Fibroblast of peridontal ligament (primary cell): ENCODE measurements around the gene ANP32E.
"Not testable (repeated sequence)": the region's sequence is repeated elsewhere in the genome, so short reads cannot be mapped to it uniquely, and the experiment has no call there.

Source experiments
- DNase-seq: peaks from one replicate; pipeline ENCODE4 v3.0.0-alpha.2; 2010; ENCODE audit errors: extremely low read depth

Gene ANP32E

DNA sequence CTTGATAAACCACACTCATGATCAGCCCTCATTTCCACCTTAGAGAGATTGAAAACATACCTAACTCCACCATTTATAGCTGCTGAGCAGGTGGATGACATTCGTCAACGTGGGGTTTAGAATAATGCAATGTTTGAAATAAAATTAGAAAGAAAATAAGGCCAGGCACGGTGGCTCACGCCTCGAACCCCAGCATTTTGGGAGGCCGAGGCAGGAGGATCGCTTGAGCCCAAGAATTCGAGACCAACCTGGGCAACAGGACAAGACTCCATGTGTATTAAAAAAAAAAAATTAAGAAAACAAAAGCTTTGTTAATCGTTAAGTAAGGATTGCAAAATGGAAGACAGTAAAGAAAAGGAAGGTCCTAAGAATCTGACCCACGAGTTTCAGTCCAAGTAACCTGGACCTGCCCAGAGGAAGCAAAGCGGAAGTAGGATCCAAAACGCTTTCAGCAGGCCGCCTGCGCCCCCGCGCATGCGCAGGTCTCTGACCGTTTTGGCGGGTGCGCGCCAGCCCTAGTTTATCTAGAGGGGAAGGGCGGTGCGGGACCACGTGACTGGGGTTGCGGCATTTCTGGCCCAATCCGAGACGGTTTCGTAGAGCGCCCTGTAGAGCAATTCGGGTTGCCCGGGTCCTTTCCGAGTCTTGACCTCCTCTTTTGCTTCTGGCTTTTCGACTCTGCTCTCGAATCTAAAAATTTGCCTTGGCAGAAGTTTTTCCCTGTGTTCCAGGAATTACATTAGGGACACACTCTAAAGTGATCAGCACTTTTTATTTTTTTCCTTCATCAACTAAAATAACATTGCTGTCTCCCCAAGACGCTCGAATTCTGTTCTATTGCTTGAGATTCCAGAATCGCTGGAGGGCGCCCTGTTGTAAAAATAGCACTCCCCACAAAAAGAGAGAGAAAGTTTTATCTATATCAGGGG is 22.5 kb downstream of the ANP32E start:
- peak; percentile 95 for DNase-seq

DNA sequence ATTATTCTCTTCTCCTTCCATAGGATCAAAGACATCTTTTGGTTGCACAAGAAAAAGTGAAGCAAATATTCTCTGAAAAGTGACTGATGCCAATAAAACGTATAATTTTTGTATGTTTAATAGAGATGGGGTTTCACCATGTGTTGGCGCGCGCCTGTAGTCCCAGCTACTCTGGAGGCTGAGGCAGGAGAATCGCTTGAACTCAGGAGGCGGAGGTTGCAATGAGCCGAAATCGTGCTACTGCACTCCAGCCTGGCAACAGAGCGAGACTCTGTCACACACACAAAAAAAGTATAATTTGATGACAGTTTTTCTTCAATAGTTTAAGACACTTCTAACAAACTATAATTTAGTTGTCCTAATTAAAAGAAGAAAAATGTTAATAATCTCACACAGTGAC is 23.8 kb downstream of the ANP32E start:
- DNase-seq, result no peak

DNA sequence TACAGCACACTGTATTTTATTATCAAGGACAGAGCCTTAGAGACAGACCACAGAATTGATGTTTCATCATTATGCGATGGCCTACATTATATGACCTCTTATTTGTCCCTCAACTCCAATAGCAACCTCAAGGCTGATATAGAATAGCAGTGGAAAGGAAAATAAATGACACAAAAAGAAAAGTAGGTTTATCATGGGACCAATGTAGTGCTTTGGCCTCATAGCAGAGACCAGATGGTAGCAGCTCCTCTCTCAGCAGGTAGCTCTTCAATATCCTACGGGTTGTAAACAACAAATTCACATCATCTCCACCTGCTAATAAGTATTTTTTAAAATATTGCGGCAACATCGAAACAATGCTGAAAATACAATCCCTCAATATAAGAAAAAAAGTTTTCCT is 25.2 kb downstream of the ANP32E start:
- no peak for DNase-seq

DNA sequence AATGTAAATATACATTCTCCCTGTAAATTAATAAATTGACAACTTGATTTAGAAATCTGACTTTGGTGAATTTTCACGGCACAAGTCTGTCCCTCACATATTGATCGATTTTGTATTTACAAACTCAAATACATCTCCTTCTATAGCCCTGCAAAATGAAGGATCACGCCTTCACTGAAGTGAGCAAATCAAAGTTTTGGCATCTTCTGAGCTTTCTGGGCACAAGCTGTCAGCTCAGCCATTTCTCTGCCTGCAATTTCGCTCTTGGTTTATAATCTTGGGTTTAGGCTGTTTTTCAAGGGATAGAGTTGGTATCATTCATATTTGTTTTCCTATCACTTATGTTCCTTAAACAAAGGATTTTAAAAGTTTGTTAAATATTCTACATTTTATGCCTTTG is 25.8 kb downstream of the ANP32E start:
- DNase-seq, result no peak

DNA sequence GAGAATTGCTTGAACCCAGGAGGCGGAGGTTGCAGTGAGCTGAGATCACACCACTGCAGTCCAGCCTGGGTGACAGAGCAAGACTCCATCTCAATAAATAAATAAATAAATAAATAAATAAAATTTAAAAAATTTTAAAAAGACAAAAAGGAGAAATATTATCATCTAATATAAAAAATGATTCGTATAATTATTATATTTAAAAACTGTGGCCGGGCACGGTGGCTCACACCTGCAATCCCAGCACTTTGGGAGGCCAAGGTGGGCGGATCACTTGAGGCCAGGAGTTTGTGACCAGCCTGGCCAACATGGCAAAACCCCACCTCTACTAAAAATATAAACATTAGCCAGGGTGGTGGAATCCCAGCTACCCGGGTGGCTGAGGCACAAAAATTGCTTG is 27.5 kb downstream of the ANP32E start:
- DNase-seq, result not testable (repeated sequence)

DNA sequence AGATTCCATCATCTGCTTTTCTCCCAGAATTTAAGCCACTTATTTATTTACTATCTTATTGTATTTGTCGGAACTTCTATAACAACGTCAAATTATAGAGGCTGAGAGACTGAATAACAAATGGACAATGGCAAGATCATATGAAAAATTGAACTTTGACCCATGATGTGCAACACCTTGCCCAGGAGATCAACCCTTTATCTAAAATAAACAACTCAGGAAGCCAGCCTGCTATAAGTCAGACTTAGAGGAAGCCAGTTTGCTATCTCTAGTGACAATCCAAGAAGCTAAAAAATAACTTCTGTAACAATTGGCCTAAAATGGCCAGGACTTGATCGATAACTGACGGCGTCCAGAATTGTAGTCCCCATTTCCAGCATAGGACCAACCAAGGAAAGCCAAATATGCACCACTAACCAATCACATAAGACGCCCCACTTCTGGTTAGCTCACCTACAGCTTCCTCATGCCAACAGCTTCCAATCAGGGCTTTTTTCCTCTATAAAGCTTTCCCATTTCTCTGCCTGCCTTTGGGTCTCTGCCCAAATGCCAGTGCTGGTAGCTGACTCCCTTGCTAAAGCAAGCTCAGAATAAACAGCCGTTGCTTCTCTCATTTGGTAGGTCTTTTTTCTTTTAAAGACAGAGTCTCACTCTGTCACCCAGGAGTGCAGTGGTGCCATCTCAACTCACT is 28.5 kb downstream of the ANP32E start:
- DNase-seq, result no peak

DNA sequence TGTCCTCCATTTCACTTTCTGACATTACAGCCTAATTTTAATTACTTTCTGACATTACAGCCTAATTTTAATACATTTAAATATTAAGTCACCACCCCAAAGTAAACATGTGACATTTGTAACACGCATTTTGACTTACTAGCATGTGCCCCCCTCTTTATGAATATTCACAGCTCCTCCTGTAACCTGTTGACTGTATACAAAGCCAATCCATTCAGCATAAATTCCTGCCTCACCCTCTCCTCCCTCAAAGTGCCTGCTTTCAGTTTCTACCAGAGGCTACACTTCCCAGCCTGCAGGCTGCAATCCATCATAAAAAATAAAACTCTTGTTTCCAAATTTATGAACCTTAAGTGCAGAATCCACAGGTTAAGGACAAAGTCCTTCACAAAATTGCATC is 39.5 kb downstream of the ANP32E start:
- DNase-seq, result no peak

DNA sequence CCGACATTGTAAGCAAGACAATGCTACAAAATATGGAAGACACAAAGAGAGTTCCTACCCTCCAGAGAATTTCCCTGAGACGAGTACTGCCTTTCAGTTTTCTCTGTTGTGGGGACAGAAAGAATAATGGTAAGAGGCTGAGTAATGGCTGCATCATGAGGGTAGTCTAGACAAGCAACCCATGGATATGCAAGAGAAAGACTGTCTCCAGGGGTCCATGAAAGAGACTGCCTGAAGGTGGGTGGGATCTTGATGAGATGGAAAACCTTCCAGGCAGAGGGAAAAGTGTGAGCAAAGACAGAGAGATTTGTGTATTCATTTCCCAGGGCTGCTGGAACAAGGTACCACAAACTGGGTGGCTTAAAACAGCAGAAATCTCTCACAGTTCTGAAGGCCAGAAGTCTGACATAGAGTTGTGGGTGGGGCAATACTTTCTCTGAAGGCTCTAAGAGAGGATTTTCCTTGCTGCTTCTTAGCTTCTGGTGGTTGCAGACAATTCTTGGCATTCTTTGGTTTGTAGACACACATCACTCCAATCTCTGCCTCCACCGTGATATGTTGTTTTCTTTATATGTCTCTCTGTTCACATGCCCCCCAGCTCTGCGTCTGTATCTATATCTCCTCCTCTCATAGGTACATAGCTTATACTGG is 41.4 kb downstream of the ANP32E start:
- DNase-seq, result peak; percentile 63

DNA sequence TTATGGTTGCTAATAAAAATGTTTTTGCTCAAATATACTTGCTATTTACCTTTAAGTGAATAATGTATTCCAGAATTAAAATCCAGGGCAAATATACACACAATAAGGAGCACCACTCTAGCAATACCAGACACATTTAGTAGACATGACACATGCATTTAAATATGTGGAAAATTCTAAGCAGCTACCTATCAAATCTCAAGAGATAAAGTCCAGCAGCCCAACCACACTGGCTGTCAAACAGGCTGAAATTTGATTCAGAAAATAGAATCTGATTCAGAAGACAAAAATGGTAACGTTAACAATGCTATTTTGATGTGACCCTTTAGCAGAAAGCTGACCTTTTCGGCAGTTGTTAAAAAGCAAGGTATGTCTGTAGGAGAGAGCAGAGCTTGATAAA is 43.9 kb downstream of the ANP32E start:
- DNase-seq, result peak; percentile 60

DNA sequence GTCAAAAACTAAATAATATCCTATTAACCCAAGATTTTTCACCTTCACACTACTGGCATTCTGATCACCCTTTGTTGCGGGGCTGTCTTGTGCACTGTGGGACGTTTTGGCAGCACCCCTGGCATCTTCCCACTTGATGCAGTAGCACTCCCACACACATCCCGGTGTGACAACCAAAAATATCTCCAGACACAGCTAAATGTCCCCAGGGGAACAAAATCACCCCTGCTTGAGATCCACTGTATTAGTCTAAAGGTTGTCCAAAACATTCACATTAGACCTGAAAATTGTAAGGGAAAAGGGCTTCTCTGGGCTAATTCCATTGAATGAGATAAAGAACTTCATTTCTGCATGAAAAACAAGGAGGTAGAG is 48.4 kb downstream of the ANP32E start:
- DNase-seq, result no peak

DNA sequence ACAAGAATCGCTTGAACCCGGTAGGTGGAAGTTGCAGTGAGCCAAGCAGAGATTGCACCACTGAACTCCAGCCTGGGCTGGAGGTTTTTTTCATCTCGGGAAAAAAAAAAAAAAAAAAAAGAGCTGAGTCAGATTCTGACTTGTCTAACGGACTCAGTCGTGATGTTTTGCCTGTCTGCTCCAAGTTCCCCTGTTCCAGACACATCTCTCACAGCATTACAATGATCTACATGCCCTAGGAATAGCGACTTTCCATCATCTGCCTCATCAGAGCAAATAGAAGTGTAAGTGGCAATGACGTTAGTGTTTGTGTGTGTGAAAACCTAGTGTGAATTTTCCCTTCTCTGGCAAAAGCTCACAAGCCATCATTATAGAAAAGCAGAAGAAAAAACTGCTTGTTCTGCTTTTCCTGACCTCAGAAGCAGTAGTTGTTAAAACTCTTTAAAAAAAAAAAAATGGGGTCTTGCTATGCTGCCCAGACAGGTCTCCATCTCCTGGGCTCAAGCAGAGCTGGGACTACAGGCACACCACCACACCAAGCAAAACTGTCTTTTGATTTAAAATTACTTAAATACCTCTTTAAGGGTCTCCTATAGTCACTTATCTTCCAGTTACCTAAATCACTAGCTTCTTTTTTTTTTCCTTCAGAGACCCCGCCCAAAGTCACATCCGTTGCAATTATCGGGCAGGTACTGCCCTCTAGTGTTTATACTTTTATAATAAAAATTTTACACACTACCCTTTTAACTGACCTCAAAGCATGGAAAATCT is 48.9 kb downstream of the ANP32E start:
- peak; percentile 68 for DNase-seq

DNA sequence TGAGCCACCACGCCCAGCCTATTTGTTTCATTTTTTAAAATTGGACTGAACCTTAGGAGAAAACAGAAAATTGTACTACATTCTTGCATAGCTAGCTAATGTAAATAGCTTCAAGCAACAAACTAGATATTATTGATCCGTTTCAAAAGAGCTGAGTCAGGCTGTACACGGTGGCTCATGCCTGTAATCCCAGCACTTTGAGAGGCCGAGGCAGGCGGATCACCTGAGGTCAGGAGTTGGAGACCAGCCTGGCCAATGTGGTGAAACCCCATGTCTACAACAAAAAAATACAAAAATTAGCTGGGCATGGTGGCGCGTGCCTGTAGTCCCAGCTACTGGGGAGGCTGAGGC is 49.5 kb downstream of the ANP32E start:
- not testable (repeated sequence) for DNase-seq

DNA sequence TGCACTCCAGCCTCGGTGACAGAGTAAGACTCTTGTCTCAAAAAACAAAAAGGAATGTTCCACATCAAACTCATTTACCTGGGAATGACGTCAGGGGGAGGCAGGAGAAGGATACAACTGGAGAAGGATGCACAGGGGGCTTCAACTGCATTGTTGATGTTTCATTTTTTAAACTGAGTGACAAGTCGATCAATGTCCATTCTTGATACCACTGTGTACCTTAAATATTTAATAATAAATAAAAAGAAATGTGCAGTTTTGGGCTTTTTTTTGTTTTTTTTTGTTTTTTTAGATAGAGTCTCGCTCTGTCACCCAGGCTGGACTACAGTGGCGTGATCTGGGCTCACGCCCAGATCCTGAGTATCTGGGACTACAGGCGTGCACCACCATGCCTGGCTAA is 50.4 kb downstream of the ANP32E start:
- no peak for DNase-seq

DNA sequence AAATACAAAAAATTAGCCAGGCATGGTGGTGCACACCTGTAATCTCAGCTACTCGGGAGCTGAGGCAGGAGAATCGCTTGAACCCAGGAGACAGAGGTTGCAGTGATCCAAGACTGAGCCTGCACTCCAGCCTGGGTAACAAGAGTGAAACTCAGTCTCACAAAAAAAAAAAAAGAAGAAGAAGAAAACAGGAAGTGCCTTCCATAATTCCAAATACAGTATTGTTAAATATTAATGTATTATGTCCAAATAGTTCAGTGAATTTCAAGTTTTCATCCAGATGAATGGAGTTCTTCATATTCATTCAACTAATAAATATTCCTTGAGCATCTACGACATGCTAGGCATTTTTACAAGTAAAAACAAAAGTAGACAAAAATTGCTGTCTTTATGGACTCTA is 52.9 kb downstream of the ANP32E start:
- no peak for DNase-seq

DNA sequence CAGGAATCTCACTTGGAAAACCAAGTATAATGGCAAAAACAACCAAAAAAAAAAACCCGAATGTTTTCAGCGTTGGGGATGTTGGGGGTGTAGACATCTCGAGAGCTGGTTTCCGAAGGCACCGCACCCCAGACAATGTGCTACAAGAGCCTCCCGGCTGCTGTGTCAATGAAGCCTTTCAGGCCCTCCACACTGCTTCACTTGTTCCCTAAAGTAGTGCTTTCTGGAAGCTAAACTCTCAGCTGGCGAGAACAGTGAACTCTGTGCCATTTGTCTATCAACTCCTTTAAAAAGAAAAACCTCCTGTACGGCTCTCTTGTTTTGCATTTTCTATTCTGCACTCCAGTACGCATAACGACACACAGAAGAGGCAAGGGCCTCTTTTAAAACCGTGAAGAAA is 53.7 kb downstream of the ANP32E start:
- DNase-seq, result no peak

DNA sequence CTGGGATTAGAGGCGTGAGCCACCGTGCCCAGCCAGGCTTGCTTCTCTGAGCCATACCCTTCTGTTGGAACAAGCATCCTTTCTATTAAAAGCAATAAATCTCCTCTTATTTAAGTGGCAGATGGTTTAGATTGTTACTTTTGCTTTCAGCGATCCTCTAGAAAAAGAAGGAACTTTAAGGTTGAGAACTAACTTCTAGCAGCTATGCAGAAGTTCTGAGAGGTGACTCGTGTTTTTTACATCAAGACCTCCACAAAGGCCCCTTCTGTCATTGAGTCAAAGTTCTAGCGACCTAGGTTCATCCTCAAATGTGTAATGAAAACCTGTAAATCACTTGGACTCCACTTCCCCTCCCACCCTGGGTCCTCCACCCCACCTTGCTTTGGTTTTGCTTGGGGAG is 55.4 kb downstream of the ANP32E start:
- DNase-seq, result no peak

DNA sequence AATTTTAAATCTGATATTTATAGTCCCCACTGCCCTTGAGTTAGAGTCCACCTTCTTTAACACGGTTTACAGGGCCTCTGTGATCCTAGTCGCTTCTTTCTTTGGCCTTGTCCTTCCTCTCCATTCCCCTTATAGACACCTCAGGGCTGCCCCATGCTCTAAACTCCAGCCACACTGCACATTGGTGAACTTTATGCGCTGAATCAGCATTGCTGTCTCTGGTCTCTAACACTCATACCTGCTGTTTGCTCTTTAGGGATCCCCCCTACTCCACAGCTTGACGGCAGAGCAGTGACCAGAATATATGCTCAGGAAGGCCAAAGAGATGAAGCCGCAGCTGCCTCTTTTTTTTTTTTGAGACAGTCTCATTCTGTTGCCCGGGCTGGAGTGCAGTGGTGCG is 56.0 kb downstream of the ANP32E start:
- DNase-seq, result no peak

DNA sequence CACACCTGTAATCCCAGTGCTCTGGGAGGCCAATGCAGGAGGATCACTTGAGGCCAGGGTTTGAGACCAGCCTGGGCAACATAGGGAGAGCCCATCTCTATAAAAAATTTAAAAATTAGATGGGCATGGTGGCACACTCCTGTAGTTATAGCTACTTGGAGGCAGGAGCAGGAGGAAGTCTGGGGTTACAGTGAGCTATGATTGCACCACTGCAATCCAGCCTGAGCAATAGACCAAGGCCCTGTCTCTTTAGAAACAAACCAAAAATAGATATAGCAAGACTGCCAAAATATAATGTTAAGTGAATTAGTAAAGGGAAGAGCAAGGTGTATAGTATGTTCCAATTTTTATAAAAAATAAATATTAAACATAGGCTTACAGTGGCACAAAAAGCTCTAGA is 57.4 kb downstream of the ANP32E start:
- DNase-seq, result no peak

DNA sequence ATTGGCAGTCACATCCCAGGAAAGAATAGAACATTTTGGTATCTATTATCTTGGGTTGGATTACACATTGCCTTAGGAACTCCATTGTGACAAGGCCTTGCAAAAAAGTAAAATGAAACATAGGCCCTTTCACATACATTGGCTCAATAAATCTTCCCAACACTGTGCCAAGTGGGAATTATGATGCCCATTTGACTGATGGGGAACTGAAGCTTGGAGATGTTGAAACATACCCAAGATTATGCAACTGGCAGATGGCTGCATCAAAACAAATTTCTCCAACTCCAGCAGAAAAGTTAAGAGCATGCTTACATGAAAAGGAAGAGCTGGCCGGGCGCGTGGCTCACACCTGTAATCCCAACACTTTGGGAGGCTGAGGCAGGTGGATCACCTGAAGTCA is 59.3 kb downstream of the ANP32E start:
- DNase-seq, result no peak

DNA sequence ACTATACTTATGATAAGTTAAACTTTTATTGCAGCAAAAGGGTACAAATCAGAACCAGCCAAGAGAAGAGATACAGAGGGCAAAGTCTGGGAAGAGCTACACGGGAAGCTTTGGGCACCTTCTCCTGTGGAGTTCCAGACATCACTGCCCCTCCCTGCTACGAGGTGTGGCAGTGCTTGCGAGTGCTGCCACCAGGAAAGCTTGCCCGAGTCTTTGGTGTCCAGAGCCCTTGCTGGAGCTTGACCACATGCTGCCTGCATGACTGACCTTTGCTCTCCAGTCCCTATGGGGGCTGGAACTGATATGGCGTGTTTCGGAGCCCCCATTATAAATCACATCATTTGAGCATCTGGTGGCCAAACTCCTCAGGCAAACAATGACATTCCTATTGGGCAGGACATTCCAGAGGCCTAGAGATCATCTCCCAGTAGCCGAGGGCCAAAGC is 62.7 kb downstream of the ANP32E start:
- DNase-seq, result no peak

DNA sequence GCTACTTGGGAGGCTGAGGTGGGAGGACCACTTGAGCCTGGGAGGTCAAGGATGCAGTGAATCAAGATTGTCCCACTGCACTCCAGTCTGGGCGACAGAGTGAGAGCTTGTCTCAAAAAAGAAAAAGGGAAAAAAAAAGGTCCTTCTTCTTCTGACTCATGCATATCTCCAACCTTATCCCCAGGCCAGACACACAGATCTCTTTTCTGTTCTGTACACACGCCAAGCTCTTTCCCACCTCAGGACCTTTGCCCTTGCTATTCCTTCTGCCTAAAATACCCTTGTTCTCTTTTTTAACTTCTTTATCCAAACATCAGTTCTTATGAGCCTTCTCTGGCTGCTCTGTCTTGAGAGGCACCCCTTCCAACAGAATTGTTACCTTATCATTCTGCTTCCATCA is 64.1 kb downstream of the ANP32E start:
- DNase-seq, result no peak

DNA sequence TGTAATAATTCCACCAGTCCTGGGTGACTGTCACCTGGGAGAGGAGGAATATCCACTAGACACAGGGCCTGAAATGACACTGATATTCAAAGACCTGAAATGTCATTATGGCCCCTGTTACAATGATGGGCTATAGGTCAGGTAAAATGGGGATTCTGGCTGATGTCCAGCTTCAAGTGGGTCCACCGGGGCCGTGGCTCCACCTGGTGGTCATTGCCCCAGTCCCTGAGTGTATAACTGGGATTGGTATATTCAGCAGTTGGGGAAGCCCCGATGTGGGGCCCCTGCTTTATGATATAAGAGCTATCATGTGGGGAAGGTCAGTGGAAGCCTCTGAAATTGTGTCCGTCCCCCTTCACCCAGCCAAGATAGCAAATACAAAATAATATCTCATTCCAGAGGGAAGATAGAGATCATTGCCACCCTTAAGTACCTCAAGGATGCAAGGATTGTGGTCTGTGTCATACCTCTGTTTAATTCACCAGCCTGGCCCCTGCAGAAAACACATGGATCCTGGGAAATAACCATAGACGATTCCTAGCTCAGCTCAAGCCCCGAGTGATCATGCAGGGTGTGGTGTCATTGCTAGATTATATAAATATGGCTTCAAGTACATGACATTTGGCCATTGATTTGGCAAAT is 66.8 kb downstream of the ANP32E start:
- peak; percentile 67 for DNase-seq
